ENCODE results near the gene KCNT1. TPM values are rescaled to one million over a fixed set of nuclear protein-coding genes. Genes with fewer than 3 reads are reported as not detected.
A peak's percentile ranks its signal among the peaks of the same experiment; 100 is the strongest.

KCNT1 gene
- total RNA-seq, 1 experiment from 2014 or later, result 0.68 TPM

GRCh38 chr9:135703726-135704125 is 1.7 kb downstream of the KCNT1 start:
- Histone ChIP-seq H3K27ac (ENCODE audit: insufficient read length, low read depth, low read length) (no peak overlapping the region), H3K79me1 (ENCODE audit: insufficient read depth, low read depth, low read length, poor library complexity, severe bottlenecking) (no peaks in the 10 kb centered on the region), H3K23ac (ENCODE audit: insufficient read length, low read depth, low read length) (no peak overlapping the region), H3K79me2 (ENCODE audit: insufficient read depth, low read length) (no peaks in the 10 kb centered on the region), H4K8ac (replicated peaks; ENCODE audit: insufficient read length, low read depth, low read length) (no peak overlapping the region), H3K4me1 (ENCODE audit: insufficient read depth, low read length) (no peaks in the 10 kb centered on the region), H3K9me3 (ENCODE audit: control insufficient read depth, low read depth, low read length) (no peaks in the 10 kb centered on the region), H3K27me3 (ENCODE audit: insufficient read depth, low read length) (no peaks in the 10 kb centered on the region; the same call in 1 of the 2 replicates), H4K91ac (ENCODE audit: insufficient read length, low read depth, low read length) (no peak overlapping the region), H3K56ac (ENCODE audit: insufficient read length, low read depth, low read length) (no peak overlapping the region), H2AFZ (ENCODE audit: low read length) (no peak overlapping the region), H4K5ac (ENCODE audit: insufficient read length, low read depth, low read length) (no peak overlapping the region), H2BK15ac (ENCODE audit: low read depth, low read length) (no peak overlapping the region), H3K9ac (ENCODE audit: extremely low read depth, insufficient read length, low read length) (no peak overlapping the region), H3K14ac (ENCODE audit: insufficient read depth, low read length) (no peak overlapping the region; the same call in 1 of the 2 replicates), H2BK5ac (ENCODE audit: insufficient read length, low read length) (no peak overlapping the region), H3K18ac (ENCODE audit: insufficient read length, low read depth, low read length) (no peak overlapping the region), H2BK20ac (ENCODE audit: low read depth, low read length, poor library complexity, severe bottlenecking) (no peak overlapping the region), H3K4ac (ENCODE audit: low read depth, low read length) (no peak overlapping the region), H2BK120ac (ENCODE audit: low read depth, low read length, poor library complexity, severe bottlenecking) (no peak overlapping the region), H3K4me2 (ENCODE audit: insufficient read depth, insufficient read length, low read length) (no peak overlapping the region), H4K20me1 (ENCODE audit: control insufficient read depth, insufficient read depth, insufficient read length) (no peaks in the 10 kb centered on the region), H3K23me2 (ENCODE audit: insufficient read length, low read depth, low read length, poor library complexity, severe bottlenecking) (no peaks in the 10 kb centered on the region), H2AK5ac (ENCODE audit: insufficient read length, low read length) (no peak overlapping the region), H2BK12ac (ENCODE audit: insufficient read length, low read depth, low read length) (no peak overlapping the region), H3T11ph (ENCODE audit: low read length) (no peak overlapping the region)
- Mint-ChIP-seq H3K9me3 (no peaks in the 10 kb centered on the region; a peak in 1 of 5 replicates), H3K4me3 (no peak overlapping the region), H3K27ac (no peak overlapping the region), H3K27me3 (ENCODE audit: low read depth) (peaks cover 19% of the 10 kb centered on the region), H3K36me3 (ENCODE audit: insufficient read depth in 1 of 3, low read depth in 3 of 3) (no peaks in the 10 kb centered on the region), H3K4me1 (peaks cover 2 to 4% of the 10 kb centered on the region in 2 experiments; a peak in 3 of 4 replicates)
- peak; percentile 61 for DNase-seq
- no peak for TF ChIP-seq CTCF (conservative IDR thresholded peaks at IDR 0.05)
- WGBS (ENCODE audit: extremely low coverage, insufficient read length, low lambda C conversion rate), result no CpG with 5 or more reads among the region's 14 CpGs
